NCI-H69 (cell line): ENCODE measurements around the gene USP34.
A peak's percentile ranks its signal among the peaks of the same experiment; 100 is the strongest.
"Not testable (repeated sequence)": the region's sequence is repeated elsewhere in the genome, so short reads cannot be mapped to it uniquely, and the experiment has no call there.

Experiments
- DNase-seq: peaks from one replicate; lab custom pipeline; 2025; lab: John Stamatoyannopoulos, UW

The USP34 gene

GRCh38 chr2:61149074-61149473 is 321.8 kb downstream of the USP34 start:
- no peak for DNase-seq

GRCh38 chr2:61148091-61148490 is 322.8 kb downstream of the USP34 start:
- DNase-seq = not testable (repeated sequence)

GRCh38 chr2:61145990-61146389 is 324.9 kb downstream of the USP34 start:
- DNase-seq = no peak

- peak; percentile 96 for DNase-seq
Observed at GRCh38 chr2:61144697-61145268, 326.1 kb downstream of the USP34 start.

GRCh38 chr2:61141151-61141550 is 329.7 kb downstream of the USP34 start:
- DNase-seq = no peak

- DNase-seq = no peak
Observed at GRCh38 chr2:61138859-61139258, 332.0 kb downstream of the USP34 start.
